GM12872 (cell line): ENCODE measurements around the gene SPATS2L.

Source experiments
- TF ChIP-seq, protein P1 (sequence below): IDR thresholded peaks from 3 replicates; pipeline ENCODE4 v1.5.1; 2011; ENCODE audit warnings: low read depth, mild to moderate bottlenecking, low read length, moderate library complexity; ENCODE audit not compliant: insufficient read depth

Gene SPATS2L

GRCh38 chr2:200336980-200337615 lies 30.6 kb downstream of the SPATS2L start:
- TF ChIP-seq, protein P1, sequence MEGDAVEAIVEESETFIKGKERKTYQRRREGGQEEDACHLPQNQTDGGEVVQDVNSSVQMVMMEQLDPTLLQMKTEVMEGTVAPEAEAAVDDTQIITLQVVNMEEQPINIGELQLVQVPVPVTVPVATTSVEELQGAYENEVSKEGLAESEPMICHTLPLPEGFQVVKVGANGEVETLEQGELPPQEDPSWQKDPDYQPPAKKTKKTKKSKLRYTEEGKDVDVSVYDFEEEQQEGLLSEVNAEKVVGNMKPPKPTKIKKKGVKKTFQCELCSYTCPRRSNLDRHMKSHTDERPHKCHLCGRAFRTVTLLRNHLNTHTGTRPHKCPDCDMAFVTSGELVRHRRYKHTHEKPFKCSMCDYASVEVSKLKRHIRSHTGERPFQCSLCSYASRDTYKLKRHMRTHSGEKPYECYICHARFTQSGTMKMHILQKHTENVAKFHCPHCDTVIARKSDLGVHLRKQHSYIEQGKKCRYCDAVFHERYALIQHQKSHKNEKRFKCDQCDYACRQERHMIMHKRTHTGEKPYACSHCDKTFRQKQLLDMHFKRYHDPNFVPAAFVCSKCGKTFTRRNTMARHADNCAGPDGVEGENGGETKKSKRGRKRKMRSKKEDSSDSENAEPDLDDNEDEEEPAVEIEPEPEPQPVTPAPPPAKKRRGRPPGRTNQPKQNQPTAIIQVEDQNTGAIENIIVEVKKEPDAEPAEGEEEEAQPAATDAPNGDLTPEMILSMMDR = no peak

DNA sequence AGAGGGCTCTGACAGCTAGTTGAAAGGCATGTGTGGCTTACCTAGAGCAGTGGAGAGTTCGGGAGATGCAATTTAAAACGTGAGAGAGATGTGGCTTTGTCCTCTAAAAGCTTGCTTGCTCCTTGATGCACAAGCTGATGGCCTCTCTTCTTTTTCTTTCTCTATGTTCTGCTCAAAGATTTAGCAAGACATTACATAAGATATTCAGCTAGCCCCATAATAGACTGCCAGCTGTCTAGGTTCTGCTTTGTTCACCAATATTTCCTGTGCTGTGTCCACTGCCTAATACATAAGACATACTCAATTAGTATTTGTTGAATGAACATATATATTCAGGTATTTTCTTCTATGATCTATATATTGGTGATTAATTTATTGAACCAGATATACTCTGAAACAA lies 31.1 kb downstream of the SPATS2L start:
- TF ChIP-seq, protein P1 = no peak

- TF ChIP-seq, protein P1 = no peak
Observed at GRCh38 chr2:200338692-200339091, 32.2 kb downstream of the SPATS2L start.

- TF ChIP-seq, protein P1 = no peak
Observed at GRCh38 chr2:200340508-200341224, 34.2 kb downstream of the SPATS2L start.

- TF ChIP-seq, protein P1 = no peak
Observed at GRCh38 chr2:200341376-200341775, 34.9 kb downstream of the SPATS2L start.

GRCh38 chr2:200342235-200342634 lies 35.7 kb downstream of the SPATS2L start:
- TF ChIP-seq, protein P1 = no peak

DNA sequence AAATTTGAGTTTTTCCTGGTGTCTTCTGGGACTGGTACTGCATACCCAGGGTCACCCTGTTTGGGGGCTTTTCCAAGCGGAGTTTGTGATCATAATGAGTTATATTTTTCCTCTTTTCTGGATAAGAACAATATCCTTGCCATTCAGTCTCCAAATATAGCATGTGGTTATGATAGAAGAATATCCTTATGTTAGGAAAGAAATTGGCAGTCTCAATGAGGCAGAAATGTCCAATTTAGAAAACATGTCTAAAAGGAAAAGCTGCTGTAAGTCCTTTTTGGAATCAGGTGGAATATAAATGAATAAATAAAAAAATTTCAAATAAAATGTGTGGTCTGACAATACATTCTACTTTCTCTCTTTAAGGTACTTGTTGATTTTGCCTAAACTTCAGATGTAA lies 36.2 kb downstream of the SPATS2L start:
- TF ChIP-seq, protein P1 = no peak
